Measurements from ENCODE around the gene RNF208.

DNA sequence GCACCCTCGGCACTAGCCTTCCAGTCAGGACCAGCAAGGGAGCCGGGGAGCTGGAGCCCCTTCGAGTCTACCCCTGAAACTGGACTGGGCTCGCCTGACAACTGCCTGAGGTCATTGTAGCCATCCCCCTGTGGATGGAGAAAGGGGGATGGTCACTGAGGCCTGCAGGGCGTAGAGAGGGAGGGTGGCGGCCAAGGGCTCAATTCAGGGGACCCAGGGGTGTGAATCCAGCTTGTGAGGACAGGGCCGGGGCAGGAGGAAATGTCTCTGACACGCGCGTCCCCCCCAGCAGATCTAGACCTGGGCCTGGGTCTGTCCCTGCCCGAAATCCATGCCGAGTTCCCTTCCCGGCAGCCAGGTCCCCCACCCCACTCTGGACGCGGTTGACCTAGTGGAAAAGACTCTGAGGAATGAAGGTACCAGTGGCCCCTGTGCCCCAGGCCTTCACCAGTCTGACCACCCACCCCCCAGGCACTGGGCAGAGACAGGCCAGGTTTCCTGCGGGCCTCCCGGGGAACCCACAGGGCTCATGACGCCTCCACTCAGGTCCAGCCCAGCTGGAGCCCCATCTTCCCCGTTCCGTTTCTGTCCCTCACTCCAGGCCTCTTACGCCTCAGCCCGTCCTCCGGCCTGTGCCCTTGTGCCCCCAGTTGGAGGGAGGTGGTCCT, 9.5 kb upstream of the RNF208 start:
- TF ChIP-seq, protein P1, sequence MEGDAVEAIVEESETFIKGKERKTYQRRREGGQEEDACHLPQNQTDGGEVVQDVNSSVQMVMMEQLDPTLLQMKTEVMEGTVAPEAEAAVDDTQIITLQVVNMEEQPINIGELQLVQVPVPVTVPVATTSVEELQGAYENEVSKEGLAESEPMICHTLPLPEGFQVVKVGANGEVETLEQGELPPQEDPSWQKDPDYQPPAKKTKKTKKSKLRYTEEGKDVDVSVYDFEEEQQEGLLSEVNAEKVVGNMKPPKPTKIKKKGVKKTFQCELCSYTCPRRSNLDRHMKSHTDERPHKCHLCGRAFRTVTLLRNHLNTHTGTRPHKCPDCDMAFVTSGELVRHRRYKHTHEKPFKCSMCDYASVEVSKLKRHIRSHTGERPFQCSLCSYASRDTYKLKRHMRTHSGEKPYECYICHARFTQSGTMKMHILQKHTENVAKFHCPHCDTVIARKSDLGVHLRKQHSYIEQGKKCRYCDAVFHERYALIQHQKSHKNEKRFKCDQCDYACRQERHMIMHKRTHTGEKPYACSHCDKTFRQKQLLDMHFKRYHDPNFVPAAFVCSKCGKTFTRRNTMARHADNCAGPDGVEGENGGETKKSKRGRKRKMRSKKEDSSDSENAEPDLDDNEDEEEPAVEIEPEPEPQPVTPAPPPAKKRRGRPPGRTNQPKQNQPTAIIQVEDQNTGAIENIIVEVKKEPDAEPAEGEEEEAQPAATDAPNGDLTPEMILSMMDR (IDR thresholded peaks at IDR 0.05), result no peak
- no peak for TF ChIP-seq POLR2A (IDR thresholded peaks at IDR 0.05)

Measured in body of pancreas (tissue), 4 donors.